Measurements from ENCODE around the gene IFNA2.
A peak's percentile ranks its signal among the peaks of the same experiment; 100 is the strongest.
"Not testable (repeated sequence)": the region's sequence is repeated elsewhere in the genome, so short reads cannot be mapped to it uniquely, and the experiment has no call there.

Gene IFNA2

DNA sequence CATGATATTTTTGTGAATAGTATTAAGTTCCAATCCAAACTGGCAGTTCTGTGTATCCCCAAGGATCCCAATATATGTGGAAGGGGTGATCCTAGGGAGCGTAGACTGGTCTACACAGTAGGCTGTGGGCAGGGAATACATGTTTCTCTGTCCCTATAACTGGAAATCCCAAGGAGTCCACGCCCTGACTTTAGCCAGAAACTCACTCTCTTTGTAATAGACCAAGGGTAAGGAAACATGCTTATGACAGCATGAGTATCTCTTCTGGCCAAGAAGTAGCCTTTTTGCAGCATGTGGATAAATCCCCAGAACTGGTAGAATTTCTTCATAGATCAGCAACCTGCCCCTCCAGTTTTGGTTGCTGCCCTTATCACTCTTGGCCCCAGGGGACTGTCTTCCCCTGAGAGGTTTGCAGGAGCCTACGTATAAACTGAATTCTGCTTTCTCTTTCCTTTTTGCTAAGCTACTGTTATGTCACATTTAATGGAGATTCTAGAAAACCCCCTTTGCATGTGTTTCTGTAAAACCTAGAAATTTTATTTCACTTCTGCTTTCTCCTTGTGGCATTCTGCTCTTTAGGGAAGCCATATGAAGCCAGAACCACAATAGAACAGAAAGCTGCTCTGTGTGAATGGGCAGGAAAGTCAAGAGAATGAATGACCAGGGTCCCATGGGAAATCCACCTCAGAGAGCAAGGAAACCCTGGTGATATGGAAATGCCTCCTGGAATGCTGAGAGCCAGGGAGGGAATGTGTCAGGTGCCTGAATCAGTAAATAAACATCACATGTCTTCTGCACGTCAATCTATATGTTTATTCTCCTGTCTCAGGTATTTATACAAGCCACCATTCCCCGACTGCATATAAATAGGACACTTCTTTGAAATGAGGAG lies 3.5 kb downstream of the IFNA2 start:
- no peak for DNase-seq (ENCODE audit: low read depth in 3 of 3)

DNA sequence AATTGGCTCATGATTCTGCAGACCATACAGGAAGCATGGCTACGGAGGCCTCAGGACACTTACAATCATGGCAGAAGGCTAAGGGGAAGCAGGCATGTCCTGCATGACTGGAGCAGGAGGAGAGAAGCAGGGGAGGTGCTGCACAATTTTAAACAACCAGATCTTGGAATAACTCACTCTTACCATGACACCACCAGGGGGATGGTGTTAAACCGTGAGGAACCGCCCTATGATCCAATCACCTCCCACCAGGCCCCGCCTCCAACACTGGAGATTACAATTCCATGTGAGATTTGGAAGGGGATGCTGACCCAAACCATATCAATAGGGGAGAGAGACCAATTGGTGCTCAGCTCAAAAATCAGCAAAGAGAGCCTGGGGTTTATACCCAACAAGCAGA lies 13.7 kb downstream of the IFNA2 start:
- DNase-seq (ENCODE audit: low read depth in 3 of 3): not testable (repeated sequence)

DNA sequence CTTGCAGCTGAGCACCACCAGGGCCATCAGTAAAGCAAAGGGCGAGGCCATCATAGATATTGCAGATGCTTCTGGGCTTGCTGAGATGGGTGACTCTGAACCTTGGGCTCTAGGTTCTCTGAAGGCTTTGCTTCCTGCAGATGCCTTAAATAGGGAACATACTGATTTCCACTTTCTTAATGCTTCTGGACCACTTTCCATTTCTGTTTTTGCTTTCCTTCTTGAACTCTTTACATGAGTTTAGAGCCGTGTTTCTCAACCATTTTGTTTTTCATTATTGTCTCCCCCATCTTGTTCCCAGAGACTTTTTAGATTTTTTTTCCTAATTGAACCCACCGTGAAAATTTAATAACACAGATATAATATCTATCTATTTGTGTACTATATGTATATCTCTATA lies 17.2 kb downstream of the IFNA2 start, which contains the start of gene IFNA13:
TSS of gene IFNA13 (minus strand) at position 101 of the 400 bp plus-strand sequence. CDS start at position 54, 47 bp downstream.
- DNase-seq (ENCODE audit: low read depth in 3 of 3): no peak

DNA sequence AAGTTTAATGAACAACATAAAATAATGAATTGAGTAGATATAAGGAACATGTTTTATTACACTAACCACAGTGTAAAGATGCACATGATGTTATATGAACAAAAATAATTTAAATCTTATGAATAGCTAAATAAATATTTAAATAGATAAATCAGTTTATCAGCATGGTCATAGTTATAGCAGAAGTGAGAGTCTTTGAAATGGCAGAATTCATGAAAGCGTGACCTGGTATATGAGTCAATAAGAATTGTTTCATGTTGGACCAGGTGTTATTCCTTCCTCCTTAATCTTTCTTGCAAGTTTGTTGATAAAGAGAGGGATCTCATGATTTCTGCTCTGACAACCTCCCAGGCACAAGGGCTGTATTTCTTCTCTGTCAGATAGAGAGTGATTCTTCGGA lies 18.0 kb downstream of the IFNA2 start:
- not testable (repeated sequence) for DNase-seq (ENCODE audit: low read depth in 3 of 3)

DNA sequence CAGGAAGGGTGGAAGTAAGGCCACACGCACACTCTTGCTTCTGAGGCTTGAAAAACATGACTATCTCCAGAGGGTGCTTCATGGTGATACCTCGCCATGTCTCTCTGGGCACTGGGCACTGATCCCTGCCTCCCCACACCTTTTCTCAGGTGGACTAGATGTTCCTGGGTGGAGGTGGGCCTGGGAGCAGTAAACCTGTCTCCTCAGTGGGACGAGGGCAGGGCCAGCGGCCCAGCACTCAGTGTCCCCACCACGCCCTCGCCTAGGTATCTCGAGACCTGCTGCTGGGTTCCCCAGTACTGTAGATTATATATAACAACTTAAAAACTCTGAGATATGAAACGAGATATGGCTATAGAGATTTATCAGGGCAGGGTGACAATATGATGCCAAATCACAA lies 22.9 kb downstream of the IFNA2 start:
- no peak for DNase-seq (ENCODE audit: low read depth in 3 of 3)

DNA sequence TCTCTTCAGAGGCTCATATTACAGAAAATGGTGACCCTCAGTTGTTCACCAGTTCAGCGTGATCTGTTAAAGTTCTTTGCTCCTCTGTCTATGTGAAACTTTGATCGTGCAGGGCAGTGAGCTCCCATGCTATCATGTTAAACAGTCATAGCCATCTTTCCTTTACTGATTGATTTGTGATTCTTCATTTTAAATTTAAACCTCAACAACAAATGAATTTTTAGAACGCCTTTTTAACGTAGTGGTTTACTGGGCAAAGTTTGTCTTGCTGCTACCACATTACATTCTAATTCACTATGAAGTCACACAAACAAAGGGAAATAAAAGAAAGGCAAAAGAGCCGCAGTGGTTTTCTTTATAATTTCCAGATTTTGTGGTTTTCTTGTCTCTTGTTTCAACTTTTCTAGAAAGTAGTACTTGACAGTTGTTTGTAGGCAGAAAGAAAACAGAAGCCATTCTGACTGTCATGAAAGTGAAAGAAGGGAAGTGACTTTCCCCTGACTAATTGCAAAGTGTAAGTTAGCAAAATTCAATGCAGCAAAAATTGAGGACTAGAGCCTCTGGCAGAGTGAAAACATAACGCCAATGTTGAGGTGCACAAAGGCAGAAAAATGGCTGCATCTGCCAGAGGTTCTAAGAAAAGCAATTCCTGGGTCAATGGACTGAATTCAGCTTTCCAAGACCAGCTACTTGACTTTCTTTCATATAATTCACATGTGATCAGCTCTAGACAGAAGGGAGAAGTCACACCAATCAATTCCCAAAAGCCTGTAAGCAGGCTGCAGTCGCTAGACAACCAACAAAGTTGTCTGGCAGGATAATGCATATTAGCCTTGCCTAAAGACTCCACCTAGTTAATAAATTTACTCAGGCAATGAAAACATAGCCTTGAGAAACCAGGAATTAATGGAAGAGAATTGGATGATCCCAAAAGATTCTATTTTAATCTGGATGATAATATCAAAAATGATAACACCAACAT lies 27.4 kb downstream of the IFNA2 start:
- DNase-seq (ENCODE audit: low read depth in 3 of 3): peak in 1 of 3 donors; percentile 12

DNA sequence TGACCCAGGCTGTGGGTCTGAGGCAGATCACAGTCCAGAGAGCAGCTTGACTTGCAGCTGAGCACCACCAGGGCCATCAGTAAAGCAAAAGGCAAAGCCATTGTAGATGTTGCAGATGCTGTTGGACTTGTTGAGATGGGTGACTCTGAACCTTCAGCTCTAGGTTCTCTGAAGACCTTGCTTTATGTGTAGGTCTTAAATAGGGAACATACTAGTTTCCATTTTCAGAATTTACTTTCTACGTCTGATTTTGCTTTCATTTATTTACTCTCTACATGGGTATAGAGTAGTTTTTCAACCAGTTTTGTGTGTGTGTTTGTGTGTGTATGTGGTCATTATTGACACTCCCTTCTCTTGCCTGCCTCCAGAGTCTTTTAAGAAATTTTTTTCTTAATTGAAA lies 34.4 kb downstream of the IFNA2 start, which contains the start of gene IFNA6:
TSS of gene IFNA6 (minus strand) at position 101 of the 400 bp plus-strand sequence. CDS start at position 101, 0 bp downstream.
- DNase-seq (ENCODE audit: low read depth in 3 of 3): no peak

DNA sequence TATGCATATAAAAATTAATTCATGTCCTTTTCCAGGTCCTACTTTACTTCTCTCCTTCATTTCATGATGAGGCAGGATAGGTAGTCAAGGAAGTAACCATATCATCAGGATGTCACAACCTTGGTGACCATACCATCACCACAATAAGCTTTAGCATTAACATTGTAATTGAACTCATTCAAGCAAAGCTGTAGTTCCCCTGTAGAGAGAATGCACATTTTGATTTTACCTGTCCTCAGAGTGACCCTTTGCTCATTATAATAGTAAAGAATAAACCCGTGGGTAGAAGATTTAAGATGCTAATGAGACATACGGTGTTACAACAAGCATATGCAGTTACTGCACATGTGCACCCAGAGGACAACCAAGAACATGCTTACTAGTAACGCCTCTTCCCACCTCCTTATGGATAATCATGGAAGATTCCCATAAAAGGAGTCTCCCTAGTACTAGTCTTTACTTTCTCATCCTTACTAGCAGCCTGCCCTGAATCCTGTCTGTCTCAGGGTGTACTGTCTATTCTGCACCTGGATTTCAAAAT lies 36.7 kb downstream of the IFNA2 start:
- no peak for DNase-seq (ENCODE audit: low read depth in 3 of 3)

DNA sequence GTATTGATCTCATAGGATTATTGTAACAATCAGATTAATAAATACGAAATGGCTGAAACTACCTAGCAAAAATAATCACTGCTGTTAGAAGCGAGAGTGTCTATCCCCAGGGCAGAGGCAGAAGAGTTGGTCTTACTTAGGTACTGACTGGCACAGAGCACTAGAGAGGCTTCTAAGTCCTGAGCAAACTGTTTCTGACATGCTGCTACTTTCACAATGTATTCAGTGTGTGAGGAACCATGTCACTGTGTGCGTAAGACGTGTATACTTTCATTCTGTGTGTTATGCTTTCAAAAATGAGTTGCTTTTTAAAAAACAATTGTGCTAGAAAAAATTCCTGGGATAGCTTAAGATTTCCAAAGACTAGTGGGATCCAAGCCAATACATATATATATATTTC lies 44.5 kb downstream of the IFNA2 start:
- DNase-seq (ENCODE audit: low read depth in 3 of 3): no peak

DNA sequence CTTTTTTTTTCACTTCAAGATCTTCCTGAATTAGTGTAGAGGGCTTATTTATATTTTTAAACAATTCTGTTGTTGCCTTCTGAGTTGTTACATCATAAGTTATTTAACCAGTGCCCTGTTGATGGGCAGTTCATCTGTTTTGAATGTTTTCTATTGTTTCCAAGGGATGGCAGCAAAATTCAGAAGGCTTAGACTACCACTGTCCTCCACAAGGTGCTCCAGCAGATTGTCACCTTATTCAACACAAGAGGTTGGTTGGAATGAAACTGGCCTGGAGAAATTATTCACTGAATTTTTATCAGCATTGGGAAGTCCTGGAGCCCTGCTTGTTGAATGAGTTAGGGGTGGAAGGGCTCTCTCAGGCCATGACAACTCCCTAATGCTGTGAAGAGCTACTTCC lies 48.7 kb downstream of the IFNA2 start:
- no peak for DNase-seq (ENCODE audit: low read depth in 3 of 3)

DNA sequence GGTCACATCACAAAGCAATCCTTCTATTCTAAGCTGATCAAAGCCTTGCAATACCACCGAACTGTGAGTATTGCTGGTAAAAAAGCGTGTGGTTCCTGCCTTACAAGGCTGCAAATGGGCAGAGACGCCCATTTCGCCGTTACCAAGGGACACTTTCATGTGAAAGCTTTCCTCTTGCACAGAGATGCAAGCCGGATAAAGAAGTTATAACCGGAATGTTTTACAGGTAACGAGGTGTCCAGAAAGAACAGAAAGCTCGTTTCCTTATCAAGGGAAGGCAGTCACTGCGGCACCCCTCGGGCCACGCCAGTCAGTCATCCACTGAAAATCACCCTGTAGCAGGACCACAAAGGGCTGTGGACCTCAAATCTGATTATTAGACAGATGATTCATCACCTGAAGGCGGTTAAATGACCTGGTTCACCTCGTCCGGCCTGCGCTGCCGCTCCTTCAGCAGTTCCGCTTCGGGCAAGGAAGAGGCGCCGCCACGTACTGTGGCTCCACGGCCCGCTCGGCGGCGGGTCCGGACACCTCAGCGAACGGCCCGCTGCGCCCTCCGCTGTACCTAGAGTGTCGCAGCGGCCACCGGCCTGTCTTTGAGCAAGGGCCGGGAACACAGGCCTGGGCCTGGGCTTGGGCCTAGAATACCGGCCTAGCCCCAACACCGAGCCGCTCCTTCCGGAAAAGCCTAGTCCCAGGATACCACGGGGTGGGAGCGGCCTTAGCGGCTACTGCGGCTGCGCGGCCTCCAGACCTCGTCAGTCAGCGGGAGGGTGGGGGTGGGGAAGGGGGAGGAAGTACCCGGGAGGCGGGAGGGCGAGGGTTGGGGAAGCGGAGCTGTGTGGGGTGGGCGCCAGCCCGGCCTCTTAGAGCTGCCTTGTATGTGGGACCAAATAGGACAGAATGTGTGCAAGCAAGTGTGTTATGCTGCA lies 50.2 kb downstream of the IFNA2 start, which contains the start of gene KLHL9:
TSS of gene KLHL9 (minus strand) at position 704 of the 932 bp plus-strand sequence. CDS start at position 159, 545 bp downstream.
- DNase-seq (ENCODE audit: low read depth in 3 of 3): peak; percentile 74 to 83 (median 79)
